Breast epithelium (tissue), 3 donors: ENCODE results near the gene COPZ2.

ENCODE experiments used
- CTCF ChIP-seq, 3 donors: fragments of 450-650 bp; IDR thresholded peaks; one replicate each; pipeline ENCODE4 v1.5.1; 2016 to 2017; ENCODE audit warnings: antibody characterized with exemption in 3 of 3, mild to moderate bottlenecking in 3 of 3, moderate library complexity in 3 of 3
- POLR2A ChIP-seq: fragments of 450-650 bp; IDR thresholded peaks from one replicate; pipeline ENCODE4 v1.6.1; 2016; ENCODE audit warnings: antibody characterized with exemption, mild to moderate bottlenecking, moderate library complexity
- POLR2AphosphoS5 ChIP-seq, 3 donors: sonication (generic); formaldehyde crosslinking; IDR thresholded peaks; one replicate each; pipeline ENCODE4 v1.6.1; 2017; ENCODE audit warnings: antibody characterized with exemption in 3 of 3

DNA sequence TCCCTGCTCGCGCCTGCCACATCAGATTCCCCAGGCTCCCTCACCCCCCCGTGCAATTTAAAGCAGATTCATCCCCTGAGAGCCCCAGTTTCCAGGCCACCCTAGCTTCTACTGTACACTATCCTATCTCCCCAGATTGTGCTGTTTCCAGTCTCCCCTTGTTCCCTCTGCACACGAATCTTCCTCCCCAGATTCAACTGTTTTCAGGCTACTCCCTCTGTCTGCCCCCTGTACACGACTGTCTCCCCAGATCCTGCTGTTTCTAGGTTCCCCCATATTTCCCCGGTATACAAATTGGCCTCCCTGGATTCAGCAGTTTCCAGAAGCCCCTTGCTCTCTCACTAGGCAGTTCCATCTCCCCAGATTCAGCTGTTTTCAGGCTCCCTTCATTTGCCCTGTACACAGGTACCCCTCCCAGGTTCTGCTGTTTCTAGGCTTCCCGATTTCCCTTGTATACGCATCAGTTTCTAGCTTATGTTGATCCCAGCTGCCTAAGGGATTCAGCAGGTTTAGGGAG lies 22.9 kb downstream of the COPZ2 start:
- TF ChIP-seq CTCF (IDR thresholded peaks at IDR 0.05) (no peak), POLR2AphosphoS5 (IDR thresholded peaks at IDR 0.05) (no peak), POLR2A (no peak)
